HL-60/S4 treated with retinoic acid at 250 ng/mL for 4 days and 3 days (cell line): ENCODE results near the gene AHCYL2.

Experiments
- in situ Hi-C: fragments of 300-500 bp; cut with MboI; formaldehyde crosslinking; loops from 2 replicates; pipeline ENCODE4 v1.7.0; 2022; ENCODE audit warnings: low sequenced_read_pairs

The AHCYL2 gene

DNA sequence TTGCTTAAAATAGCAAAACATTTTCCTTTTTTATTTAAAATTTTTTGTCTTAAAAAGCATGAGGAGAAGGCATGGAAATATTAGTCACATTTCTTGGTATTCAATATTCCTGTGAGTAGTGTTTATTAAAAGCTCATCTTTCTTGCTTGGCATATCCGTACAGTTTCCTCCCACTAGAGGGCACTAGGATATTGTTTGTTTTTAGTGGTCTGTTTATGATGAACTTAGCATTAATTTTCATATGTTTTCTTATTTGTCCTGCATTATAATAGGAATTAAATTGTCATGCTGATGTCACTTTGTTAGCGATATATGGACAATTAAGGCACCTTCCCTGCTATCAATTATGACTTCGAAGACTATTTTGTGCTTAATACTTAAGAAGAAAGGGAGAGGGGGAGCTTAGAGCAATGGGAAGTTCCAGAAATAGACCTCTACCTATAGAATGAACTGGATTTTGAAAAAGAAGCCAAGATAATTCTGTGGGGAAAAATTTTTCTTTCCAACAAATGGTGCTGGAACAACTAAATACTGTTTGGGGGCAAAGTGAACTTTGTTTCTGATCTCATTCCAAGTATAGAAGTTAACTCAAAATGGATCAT, 118.4 kb downstream of the AHCYL2 start:
- in situ Hi-C loops: loop anchor here (25.0 kb wide), 1 partner anchor 469 kb away; no protein-coding TSS in a partner anchor

DNA sequence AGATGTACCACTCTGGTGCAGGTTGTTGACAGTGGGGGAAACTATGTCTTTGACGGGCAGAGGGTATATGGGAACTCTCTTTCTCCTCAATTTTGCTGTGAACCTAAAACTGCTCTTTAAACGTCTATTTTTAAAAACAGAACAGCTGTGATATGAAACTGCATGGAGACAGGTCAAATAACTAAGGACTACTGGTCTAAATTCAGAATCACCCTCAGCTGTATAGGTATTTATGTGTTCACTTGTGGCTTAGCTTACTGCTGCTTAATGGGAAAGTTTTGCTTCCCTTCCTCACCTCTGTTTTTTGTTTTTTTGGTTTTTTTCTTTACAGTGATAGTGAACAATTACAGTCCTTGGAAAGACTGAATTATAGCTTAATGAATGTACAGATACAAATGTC, 122.5 kb downstream of the AHCYL2 start:
- in situ Hi-C loops: loop anchor here (25.0 kb wide), 1 partner anchor 465 kb away; no protein-coding TSS in a partner anchor

GRCh38 chr7:129348023-129348740, 123.4 kb downstream of the AHCYL2 start:
- in situ Hi-C loops: loop anchor here (25.0 kb wide), 1 partner anchor 464 kb away; no protein-coding TSS in a partner anchor

GRCh38 chr7:129351320-129351719, 126.5 kb downstream of the AHCYL2 start:
- in situ Hi-C loops: loop anchor here (25.0 kb wide), 1 partner anchor 261 kb away; the partner anchor contains the start of gene NRF1

DNA sequence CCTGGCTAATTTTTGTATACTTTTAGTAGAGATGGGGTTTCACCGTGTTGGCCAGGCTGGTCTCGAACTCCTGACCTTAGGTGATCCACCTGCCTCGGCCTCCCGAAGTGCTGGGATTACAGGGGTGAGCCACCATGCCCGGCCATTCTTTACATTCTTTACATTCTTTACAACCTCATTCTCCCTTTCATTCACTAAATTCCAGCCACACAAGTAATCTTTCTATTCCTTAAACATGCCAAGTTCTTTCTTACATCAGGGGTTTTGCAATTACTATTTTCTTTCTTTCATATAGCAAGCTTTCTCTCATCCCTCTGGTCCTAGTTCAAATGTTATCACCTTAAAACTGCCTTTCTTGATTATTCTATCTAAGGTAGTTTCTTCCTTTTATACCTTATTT, 128.3 kb downstream of the AHCYL2 start:
- in situ Hi-C loops: loop anchor here (25.0 kb wide), 1 partner anchor 259 kb away; the partner anchor contains the start of gene NRF1

DNA sequence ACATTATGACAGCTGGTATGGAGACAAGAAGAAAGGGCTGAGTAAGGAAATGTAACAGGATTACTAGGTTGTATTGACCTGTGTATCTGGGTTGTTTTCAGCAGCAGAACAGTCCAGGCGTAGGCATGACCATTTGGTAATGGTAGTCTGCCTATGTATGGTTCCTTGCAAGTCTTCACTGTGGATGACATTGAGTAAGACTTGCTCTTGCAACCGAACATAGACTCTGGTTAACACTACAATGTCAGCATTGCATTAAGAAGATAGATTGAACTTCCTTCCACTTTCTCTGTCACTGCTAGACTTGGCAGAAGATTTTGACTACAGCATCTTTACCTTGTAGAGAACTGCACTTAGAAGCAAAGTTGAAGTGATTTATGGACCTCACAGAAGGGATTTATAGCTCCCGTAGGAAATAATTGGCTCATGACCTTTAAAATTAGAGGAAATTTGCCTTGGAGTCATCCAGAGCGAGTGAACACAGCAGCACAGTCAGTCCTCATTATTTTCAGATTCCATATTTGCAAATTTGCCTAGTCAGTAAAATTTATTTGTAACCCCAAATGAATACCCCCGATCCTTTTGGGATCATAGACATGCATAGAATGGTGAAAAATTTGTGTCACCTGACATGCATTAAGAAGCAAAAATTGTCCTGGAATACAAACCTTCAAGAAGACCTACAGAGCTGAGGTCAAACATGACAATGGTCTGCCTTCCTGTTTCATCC, 129.8 kb downstream of the AHCYL2 start:
- in situ Hi-C loops: loop anchor here (25.0 kb wide), 1 partner anchor 258 kb away; the partner anchor contains the start of gene NRF1

DNA sequence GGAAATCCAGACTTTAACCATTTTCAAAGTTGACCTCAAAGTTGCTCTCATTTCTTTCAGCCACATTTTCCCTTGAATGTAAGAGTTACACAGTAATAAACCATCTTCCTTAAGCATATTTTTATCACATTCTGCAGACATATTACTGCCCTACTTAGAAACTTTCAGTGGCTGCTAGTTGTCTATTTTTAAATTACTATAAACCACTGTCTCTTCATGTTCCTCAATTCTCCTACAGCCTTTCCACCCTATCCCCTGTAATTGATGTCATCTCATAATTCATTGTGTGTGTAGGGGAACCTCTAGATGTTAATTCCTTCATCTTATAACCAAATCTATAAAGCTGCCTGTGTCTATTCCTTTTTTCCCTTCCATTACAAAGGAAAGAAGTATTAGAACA, 131.3 kb downstream of the AHCYL2 start:
- in situ Hi-C loops: loop anchor here (25.0 kb wide), 1 partner anchor 256 kb away; the partner anchor contains the start of gene NRF1

- in situ Hi-C loops: loop anchor here (25.0 kb wide), 1 partner anchor 253 kb away; the partner anchor contains the start of gene NRF1
These were observed 134.3 kb downstream of the AHCYL2 start for GRCh38 chr7:129359176-129359575.

DNA sequence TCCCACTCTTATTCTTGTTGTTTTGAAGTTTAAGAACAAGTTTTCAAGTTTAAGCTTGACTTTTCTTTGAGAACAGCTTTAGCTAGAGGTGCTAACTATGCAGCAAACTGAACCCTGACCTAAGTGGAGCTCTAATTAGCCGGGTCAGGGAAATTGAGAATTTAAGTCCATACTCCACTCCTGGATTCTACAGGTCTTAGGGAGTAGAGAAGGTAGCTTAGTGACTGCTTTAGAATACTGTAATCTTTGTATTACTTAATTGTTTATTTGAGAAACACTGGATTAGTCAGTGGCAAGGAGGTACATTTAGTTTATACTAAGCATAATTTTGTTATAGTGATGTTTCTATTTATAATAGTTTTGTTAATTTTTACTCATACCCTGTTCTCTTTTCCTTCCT, 134.8 kb downstream of the AHCYL2 start:
- in situ Hi-C loops: loop anchor here (10.0 to 25.0 kb wide), 2 partner anchors 115 to 253 kb away; partner anchors contain the start of gene NRF1

- in situ Hi-C loops: loop anchor here (10.0 to 25.0 kb wide), 2 partner anchors 113 to 251 kb away; partner anchors contain the start of gene NRF1
These were observed 136.9 kb downstream of the AHCYL2 start for GRCh38 chr7:129361771-129362170.

GRCh38 chr7:129362496-129362895, 137.7 kb downstream of the AHCYL2 start:
- in situ Hi-C loops: loop anchor here (10.0 to 25.0 kb wide), 2 partner anchors 112 to 250 kb away; partner anchors contain the start of gene NRF1

DNA sequence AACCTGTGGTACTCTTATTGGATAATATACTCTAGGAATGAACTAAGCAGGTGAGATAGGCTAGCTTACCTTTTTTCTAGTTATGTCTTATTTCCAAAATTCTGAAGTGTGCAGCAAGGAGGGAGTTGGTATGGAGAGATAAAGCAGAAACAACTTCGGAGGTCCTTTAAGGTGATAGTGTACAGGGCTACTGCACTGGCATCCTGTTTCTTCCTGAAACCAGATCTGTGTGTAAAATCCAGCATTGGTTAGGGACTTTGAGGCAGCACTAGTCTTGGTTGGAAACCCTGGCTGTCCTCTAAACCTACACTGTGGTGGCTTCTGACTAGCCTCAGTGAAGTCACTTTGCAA, 142.5 kb downstream of the AHCYL2 start:
- in situ Hi-C loops: loop anchor here (10.0 to 25.0 kb wide), 2 partner anchors 107 to 245 kb away; partner anchors contain the start of gene NRF1

- in situ Hi-C loops: loop anchor here (10.0 to 25.0 kb wide), 2 partner anchors 107 to 244 kb away; partner anchors contain the start of gene NRF1
These were observed 143.0 kb downstream of the AHCYL2 start for GRCh38 chr7:129367700-129368388.

- in situ Hi-C loops: loop anchor here (10.0 to 25.0 kb wide), 2 partner anchors 106 to 244 kb away; partner anchors contain the start of gene NRF1
These were observed 143.7 kb downstream of the AHCYL2 start for GRCh38 chr7:129368389-129368986.

DNA sequence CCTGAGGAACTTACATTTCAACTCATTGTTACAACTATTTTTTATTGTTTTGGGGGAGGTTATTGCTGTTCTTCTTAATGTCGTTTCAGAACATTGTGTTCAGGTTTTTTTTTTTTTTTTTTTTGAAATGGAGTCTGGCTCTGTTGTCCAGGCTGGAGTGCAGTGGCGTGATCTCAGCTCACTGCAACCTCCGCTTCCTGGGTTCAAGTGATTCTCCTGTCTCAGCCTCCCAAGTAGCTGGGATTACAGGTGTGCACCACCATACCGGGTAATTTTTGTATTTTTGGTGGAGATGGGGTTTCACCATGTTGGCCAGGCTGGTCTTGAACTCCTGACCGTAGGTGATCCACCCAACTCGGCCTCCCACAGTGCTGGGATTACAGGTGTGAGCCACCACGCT, 144.6 kb downstream of the AHCYL2 start:
- in situ Hi-C loops: loop anchor here (10.0 to 25.0 kb wide), 2 partner anchors 105 to 243 kb away; partner anchors contain the start of gene NRF1

GRCh38 chr7:129370812-129371211, 146.0 kb downstream of the AHCYL2 start:
- in situ Hi-C loops: loop anchor here (25.0 kb wide), 1 partner anchor 241 kb away; the partner anchor contains the start of gene NRF1

- in situ Hi-C loops: loop anchor here (25.0 kb wide), 1 partner anchor 241 kb away; the partner anchor contains the start of gene NRF1
These were observed 146.7 kb downstream of the AHCYL2 start for GRCh38 chr7:129371487-129371886.

- in situ Hi-C loops: loop anchor here (25.0 kb wide), 1 partner anchor 238 kb away; the partner anchor contains the start of gene NRF1
These were observed 149.0 kb downstream of the AHCYL2 start for GRCh38 chr7:129373651-129374428.
